Retinal pigment epithelial cell (primary cell): ENCODE measurements around the gene RELA.
A peak's percentile ranks its signal among the peaks of the same experiment; 100 is the strongest.

ENCODE experiments used
- DNase-seq: peaks from one replicate; pipeline ENCODE4 v3.0.0-alpha.2; 2010; ENCODE audit warnings: low read depth
- H3K4me3 ChIP-seq: 2 replicates; pipeline ENCODE4 v1.5.1; 2011; ENCODE audit warnings: mild to moderate bottlenecking, low read length, control low read depth, moderate library complexity
- TF ChIP-seq, protein P1 (sequence below): conservative IDR thresholded peaks from 2 replicates; pipeline ENCODE4 v1.5.1; 2011; ENCODE audit warnings: low read depth, low read length, control low read depth, inconsistent platforms

The RELA gene

DNA sequence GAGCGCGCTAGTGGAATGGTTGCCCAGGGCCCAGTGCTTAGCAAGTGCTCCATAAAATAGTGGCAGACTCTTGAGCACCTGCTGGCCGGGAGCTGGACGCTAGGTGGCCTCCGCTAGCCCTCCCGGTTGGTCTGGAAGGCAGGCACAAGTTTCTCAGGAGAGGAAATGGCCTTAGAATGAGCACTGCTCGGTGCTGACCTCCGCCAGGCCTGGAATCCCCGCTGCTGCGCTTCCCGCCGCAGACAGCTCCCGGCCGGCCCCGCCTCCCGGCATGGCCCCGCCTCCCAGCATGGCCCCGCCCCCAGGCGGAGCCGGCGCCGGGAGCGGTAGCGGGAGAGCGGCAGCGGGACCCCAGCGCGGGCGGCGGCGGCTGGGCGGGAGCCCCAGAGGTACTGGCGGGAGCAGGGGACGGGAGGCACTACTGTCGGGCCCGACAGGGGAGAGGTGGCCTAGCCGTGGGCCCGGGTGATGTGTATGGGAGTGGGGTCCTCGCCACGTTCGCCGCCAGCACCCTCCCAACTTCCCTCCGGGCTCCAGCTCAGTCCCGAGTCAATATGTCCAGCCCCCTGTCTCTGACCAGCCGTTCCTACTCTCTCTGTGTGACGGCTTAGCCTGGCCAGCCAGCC is 24.8 kb downstream of the RELA start, which contains the start of gene SIPA1:
Gene SIPA1, plus strand, starts transcription at position 308 of the 626 bp plus-strand sequence. CDS start 2,821 bp downstream, outside the sequence.
- TF ChIP-seq, protein P1, sequence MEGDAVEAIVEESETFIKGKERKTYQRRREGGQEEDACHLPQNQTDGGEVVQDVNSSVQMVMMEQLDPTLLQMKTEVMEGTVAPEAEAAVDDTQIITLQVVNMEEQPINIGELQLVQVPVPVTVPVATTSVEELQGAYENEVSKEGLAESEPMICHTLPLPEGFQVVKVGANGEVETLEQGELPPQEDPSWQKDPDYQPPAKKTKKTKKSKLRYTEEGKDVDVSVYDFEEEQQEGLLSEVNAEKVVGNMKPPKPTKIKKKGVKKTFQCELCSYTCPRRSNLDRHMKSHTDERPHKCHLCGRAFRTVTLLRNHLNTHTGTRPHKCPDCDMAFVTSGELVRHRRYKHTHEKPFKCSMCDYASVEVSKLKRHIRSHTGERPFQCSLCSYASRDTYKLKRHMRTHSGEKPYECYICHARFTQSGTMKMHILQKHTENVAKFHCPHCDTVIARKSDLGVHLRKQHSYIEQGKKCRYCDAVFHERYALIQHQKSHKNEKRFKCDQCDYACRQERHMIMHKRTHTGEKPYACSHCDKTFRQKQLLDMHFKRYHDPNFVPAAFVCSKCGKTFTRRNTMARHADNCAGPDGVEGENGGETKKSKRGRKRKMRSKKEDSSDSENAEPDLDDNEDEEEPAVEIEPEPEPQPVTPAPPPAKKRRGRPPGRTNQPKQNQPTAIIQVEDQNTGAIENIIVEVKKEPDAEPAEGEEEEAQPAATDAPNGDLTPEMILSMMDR: peak; percentile 60
- H3K4me3 ChIP-seq: peak within 1 kb of the TSS; percentile 56
- DNase-seq: peak; percentile 59

DNA sequence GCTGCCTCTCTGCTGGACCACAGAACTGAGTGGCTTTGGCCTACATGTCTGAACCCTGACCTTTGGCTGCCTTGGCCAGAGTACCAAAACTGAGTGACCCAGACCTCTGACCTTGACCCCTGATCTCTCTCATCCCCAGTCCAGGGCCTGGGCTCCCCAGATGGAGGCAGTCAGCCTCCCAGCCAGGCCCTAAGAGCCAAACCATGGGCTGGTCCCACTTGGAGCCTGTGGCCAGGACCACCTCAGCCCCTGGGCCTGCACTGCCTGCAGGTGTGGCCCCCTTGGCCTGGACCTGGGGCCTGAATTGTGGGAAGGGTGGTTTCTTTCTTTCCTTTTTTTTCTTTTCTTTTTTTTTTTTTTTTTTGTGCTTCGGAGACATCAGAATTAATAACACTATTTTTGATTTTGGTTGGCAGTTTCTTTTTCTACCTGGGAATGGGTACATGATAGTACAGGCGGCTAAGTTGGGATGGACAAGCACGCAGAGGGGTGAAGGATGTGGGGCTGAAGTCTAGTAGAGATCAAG is 25.6 kb downstream of the RELA start:
- TF ChIP-seq, protein P1: no peak
- no peak for DNase-seq
- H3K4me3 ChIP-seq: no peak overlapping the region

DNA sequence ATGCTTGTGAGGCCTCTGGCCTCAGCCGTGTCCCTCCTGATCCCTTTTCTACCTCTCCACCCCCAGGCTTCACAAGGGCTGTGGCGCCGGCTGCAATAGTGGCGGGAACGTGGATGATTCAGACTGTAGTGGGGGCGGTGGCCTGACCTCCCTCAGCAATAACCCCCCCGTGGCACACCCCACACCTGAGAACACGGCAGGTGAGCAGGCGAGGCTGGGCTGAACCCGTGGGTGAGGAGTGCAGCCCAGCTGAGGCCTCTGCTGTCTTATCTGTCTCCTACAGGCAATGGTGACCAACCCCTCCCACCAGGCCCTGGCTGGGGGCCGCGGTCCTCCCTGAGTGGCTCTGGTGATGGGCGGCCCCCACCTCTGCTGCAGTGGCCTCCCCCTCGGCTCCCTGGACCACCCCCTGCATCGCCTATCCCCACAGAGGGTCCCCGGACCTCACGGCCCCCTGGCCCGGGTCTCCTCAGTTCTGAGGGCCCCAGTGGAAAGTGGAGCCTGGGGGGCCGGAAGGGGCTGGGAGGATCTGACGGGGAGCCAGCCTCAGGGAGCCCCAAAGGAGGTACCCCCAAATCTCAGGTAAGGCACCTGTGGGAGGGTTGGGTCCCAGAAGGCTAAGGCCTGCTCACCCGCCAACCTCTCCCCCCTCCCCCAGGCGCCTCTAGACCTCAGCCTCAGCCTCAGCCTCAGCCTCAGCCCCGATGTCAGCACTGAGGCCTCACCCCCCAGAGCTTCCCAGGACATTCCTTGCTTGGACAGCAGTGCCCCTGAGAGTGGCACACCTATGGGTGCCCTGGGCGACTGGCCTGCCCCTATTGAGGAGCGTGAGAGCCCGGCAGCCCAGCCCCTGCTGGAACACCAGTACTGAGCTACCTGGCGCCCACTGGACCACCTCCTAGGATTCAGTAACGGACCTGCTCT is 26.3 kb downstream of the RELA start:
- no peak for DNase-seq
- H3K4me3 ChIP-seq: no peak overlapping the region
- TF ChIP-seq, protein P1: no peak

DNA sequence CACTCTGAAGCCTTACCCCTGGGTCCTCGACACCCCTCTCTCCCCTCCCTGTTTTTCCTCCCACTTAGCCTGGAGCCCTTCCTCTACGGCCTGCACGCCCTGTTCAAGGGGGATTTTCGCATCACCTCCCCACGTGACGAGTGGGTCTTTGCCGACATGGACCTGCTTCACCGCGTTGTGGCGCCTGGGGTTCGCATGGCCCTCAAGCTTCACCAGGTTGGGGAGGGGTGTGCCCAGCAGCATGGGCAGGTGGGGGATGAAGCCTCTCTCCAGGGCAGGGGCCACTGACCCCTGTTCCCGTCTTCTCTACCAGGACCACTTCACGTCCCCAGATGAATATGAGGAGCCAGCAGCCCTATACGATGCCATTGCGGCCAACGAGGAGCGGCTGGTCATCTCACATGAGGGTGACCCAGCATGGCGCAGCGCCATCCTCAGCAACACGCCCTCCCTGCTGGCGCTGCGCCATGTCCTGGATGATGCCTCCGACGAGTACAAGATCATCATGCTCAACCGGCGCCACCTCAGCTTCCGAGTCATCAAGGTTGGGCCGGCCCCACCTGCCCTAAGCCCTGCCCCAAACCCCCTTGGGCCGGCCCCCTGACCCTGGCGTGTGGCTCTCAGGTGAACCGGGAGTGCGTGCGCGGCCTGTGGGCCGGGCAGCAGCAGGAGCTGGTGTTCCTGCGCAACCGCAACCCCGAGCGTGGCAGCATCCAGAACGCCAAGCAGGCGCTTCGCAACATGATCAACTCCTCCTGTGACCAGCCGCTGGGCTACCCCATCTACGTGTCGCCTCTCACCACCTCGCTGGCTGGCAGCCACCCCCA is 27.6 kb downstream of the RELA start:
- TF ChIP-seq, protein P1: no peak
- DNase-seq: no peak
- no peak overlapping the region for H3K4me3 ChIP-seq

DNA sequence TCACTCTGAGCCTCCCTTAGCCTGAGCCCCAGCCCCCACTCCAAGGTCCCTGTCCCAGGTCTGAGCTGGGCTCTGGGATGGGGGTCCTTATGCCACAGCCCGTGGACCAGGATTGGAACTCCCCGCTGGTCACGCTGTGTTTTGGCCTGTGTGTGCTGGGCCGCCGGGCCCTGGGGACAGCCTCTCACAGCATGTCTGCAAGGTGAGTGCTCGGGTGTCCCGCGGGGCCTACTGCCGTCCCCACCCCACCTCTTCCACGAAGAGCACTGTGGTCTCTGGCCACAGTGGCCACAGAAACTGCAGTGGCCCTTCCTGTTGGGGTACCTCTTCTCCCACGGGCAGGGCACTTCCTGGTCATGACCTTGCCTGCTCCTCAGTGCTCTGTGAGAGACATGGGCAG is 28.3 kb downstream of the RELA start:
- no peak overlapping the region for H3K4me3 ChIP-seq
- DNase-seq: no peak
- TF ChIP-seq, protein P1: no peak

DNA sequence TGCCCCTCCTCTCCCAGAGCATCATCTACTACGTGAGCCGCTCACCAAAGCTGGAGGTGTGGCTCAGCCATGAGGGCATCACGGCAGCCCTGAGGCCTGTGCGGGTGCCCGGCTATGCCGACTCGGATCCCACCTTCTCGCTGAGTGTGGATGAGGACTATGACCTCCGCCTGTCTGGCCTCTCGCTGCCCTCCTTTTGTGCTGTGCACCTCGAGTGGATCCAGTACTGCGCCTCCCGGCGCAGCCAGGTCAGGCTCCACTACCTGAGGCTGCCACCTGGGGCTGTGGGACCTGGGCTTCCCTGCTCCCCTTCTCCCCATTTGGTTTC is 28.6 kb downstream of the RELA start:
- TF ChIP-seq, protein P1: no peak
- H3K4me3 ChIP-seq: no peak overlapping the region
- DNase-seq: no peak
